PC-9 (cell line): ENCODE measurements around the gene CRYL1. TPM values are rescaled to one million over a fixed set of nuclear protein-coding genes. Genes with fewer than 3 reads are reported as not detected.

Experiments
- BruUV-seq: library from RNA; stranded (reverse); fragments of 400-500 nt; replicated peaks from 2 replicates; lab custom pipeline; 2021; lab: Mats Ljungman, UMichigan
- CTCF ChIA-PET: fragments of 300-600 bp; sonication (Branson Sonifier 250); formaldehyde crosslinking; loops from one replicate; lab custom pipeline; 2022; ENCODE audit warnings: antibody characterized with exemption; lab: Charles Lee
- POLR2A ChIA-PET: fragments of 300-600 bp; sonication (Branson Sonifier 250); formaldehyde crosslinking; loops from one replicate; lab custom pipeline; 2022; ENCODE audit warnings: antibody characterized with exemption; ENCODE audit not compliant: unreplicated experiment; lab: Charles Lee
- DNase-seq, 2 experiments: peaks; one replicate each; pipeline versions ENCODE4 v3.0.0 to v3.0.0-alpha.2; 2015 to 2022; ENCODE audit warnings: mixed read lengths in 1 of 2
- H2AFZ ChIP-seq: fragments of 200-600 bp; sonication (generic); 2 replicates; pipeline ENCODE4 v1.8.1; 2017; ENCODE audit warnings: antibody characterized with exemption
- H3F3A ChIP-seq: fragments of 200-600 bp; sonication (generic); 2 replicates; pipeline ENCODE4 v1.8.1; 2017; ENCODE audit warnings: antibody characterized with exemption, mild to moderate bottlenecking, low read depth; ENCODE audit not compliant: insufficient read depth
- H3K27ac ChIP-seq: fragments of 200-600 bp; sonication (generic); 2 replicates; pipeline ENCODE4 v1.6.1; 2016; ENCODE audit warnings: mixed run types
- H3K27me3 ChIP-seq: fragments of 200-600 bp; sonication (generic); 2 replicates; pipeline ENCODE4 v1.6.1; 2016; ENCODE audit warnings: low read depth, mixed run types; ENCODE audit not compliant: insufficient read depth
- H3K36me3 ChIP-seq: fragments of 200-600 bp; sonication (generic); 2 replicates; pipeline ENCODE4 v1.6.1; 2016; ENCODE audit warnings: low read depth, mixed run types
- H3K4me1 ChIP-seq: fragments of 200-600 bp; sonication (generic); replicated peaks from 2 replicates; pipeline ENCODE4 v1.6.1; 2016; ENCODE audit warnings: mixed run types; ENCODE audit not compliant: insufficient read depth
- H3K4me2 ChIP-seq: fragments of 200-600 bp; sonication (generic); 2 replicates; pipeline ENCODE4 v1.6.1; 2017; ENCODE audit warnings: mixed run types
- H3K4me3 ChIP-seq: fragments of 200-600 bp; sonication (generic); 2 replicates; pipeline ENCODE4 v1.6.1; 2016; ENCODE audit warnings: mixed run types
- H3K79me2 ChIP-seq: fragments of 200-600 bp; sonication (generic); 2 replicates; pipeline ENCODE4 v1.6.1; 2017; ENCODE audit warnings: low read depth, mixed run types
- H3K9me2 ChIP-seq: fragments of 200-600 bp; sonication (generic); 2 replicates; pipeline ENCODE4 v1.8.1; 2017; ENCODE audit warnings: mild to moderate bottlenecking; ENCODE audit not compliant: insufficient read depth
- H3K9me3 ChIP-seq: fragments of 200-600 bp; sonication (generic); 2 replicates; pipeline ENCODE4 v1.8.1; 2016; ENCODE audit warnings: low read depth; ENCODE audit not compliant: insufficient read depth
- H4K20me1 ChIP-seq: fragments of 200-600 bp; sonication (generic); 2 replicates; pipeline ENCODE4 v1.8.1; 2017; ENCODE audit not compliant: insufficient read depth
- CTCF ChIP-seq: fragments of 200-600 bp; sonication (generic); conservative IDR thresholded peaks from 2 replicates; pipeline ENCODE4 v1.6.1; 2017; ENCODE audit warnings: mixed run types, antibody characterized with exemption, mild to moderate bottlenecking, moderate library complexity
- EZH2 ChIP-seq: fragments of 200-600 bp; sonication (generic); IDR thresholded peaks from 2 replicates; pipeline ENCODE4 v1.8.0; 2017; ENCODE audit warnings: antibody characterized with exemption, low read depth
- intact Hi-C: fragments of 100-400 bp; cut with micrococcal nuclease; formaldehyde crosslinking; loops from one replicate; pipeline ENCODE4 v1.10.0; 2022; ENCODE audit not compliant: unreplicated experiment
- total RNA-seq: library from RNA; stranded (reverse); gene quantifications from 2 replicates; pipeline ENCODE4 v1.2.3, GENCODE V29; 2021

The CRYL1 gene
- total RNA-seq, 1 experiment from 2014 or later = 8.7 TPM

DNA sequence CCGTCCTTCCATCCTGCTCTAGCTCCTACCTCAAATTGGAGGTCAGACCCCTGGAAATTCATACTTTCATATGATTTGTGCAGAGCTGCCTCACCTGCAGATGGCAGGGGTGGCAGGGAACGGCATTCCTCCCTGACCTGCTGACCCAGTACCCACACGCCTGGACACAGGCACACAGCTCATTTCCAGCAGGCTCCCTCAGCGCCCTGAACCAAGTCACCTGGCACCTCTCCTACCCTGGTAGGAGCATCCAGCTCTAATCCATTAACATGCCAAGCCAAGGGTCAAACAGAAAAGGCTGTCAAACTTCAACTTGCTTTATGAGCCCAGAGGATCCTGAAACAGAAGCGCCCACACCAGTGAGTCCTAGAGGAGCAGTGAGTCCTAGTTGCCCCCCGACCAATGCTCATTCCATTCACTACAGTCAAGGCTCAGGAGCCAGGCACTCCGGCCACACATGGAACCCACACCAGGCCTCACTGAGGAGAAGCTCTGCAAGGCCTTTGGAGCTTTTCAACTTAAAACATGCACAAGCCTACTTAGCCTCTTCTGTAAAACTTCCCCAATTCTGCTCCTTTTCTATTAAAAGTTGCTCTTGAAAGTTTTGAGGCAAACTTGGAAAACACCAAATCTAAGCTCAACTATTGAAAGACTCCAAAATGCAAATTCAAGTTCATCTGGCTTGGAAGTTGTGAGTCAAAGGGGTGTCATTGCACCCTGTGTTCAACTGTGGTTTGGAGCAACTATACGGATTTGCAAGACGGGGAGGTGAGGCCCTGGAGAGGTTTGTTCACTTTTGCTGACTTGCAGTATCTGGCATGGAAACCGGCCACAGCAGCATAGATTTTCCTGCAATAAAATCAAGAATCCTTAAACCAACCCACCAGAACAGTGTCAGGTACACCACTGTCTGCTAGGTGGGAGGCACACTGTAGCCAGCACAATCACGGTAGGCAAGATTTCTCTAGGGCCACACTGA lies 96.7 kb downstream of the CRYL1 start:
- no peak overlapping the region for H3K27ac ChIP-seq
- H2AFZ ChIP-seq = no peak overlapping the region
- peak in 1 of 2 experiments; percentile 29 for DNase-seq
- CTCF ChIA-PET = no interaction called here
- H4K20me1 ChIP-seq = no peaks in the 10 kb centered on the region
- TF ChIP-seq EZH2 (no peak), CTCF (no peak)
- POLR2A ChIA-PET = no interaction called here
- no peaks in the 10 kb centered on the region for H3K4me1 ChIP-seq
- no peak overlapping the region for H3K4me2 ChIP-seq
- H3K79me2 ChIP-seq = no peaks in the 10 kb centered on the region
- H3K27me3 ChIP-seq = no peaks in the 10 kb centered on the region
- H3K9me2 ChIP-seq = no peaks in the 10 kb centered on the region
- no peaks in the 10 kb centered on the region for H3K36me3 ChIP-seq
- H3K4me3 ChIP-seq = no peak overlapping the region
- H3F3A ChIP-seq = no peaks in the 10 kb centered on the region
- no TSS peak for BruUV-seq
- intact Hi-C loops = no loop called here
- no peaks in the 10 kb centered on the region for H3K9me3 ChIP-seq

DNA sequence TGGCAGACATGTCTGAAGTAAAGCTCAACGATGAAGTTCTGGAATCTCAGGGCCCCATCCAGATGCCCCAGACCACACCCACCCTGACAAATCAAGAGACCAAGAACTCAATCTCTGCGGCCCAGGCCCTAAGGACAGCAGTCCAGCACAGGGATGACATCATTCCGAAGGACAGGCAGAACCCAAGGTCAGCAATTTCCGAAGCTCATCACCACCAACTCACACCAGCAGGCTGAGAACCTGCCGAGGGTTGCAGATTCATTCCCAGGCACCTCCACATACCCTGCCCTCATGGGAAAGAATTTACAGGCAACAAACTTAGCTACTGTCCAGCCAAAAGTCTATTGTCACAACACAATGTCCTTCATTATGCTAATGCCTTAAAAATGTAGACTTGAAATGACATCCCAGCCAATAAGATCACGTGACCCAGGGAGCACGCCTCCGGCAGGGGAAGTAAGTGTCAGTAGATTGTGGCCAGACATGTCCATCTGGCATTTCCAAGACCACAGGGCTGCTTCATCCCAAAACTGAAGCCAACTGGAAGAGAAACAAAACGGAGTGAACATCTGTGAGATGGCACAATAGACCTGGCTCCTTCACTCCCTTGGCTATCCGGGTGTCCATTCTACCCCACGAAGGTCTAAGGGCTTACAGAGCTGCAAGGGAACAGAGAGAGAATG lies 98.8 kb downstream of the CRYL1 start:
- no peaks in the 10 kb centered on the region for H3K4me1 ChIP-seq
- no peaks in the 10 kb centered on the region for H3K36me3 ChIP-seq
- no peak overlapping the region for H3K4me2 ChIP-seq
- intact Hi-C loops = loop anchor here (1.0 kb wide), 1 partner anchor 38 kb away; no protein-coding TSS in a partner anchor
- H2AFZ ChIP-seq = no peak overlapping the region
- H3K27ac ChIP-seq = no peak overlapping the region
- H4K20me1 ChIP-seq = no peaks in the 10 kb centered on the region
- H3K27me3 ChIP-seq = no peaks in the 10 kb centered on the region
- H3K9me2 ChIP-seq = no peaks in the 10 kb centered on the region
- CTCF ChIA-PET = no interaction called here
- no peak overlapping the region for H3K4me3 ChIP-seq
- DNase-seq = no peak
- TF ChIP-seq EZH2 (no peak), CTCF (no peak)
- POLR2A ChIA-PET = no interaction called here
- no peaks in the 10 kb centered on the region for H3K79me2 ChIP-seq
- H3K9me3 ChIP-seq = no peaks in the 10 kb centered on the region
- peaks cover 6% of the 10 kb centered on the region; the same call in 1 of the 2 replicates for H3F3A ChIP-seq
- BruUV-seq = no TSS peak

DNA sequence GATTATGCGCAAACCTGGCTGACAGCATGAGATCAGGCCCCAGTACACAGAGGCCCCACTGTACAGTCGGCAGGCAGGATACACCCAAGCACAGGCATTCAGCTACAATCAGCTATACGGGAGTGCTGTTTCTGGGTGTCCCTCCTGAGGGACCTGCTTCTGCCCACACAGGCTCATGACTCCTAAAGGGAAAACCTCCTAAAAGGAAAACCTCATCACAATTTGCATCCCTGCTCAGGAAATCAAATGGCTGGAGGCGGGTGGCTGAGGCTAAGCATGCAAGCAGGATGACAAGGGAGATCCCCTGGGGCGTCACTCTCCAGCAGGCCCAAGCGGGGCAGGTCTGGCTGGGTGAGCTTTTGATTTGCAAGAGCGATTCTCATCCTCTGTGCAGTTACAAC lies 99.8 kb downstream of the CRYL1 start:
- no TSS peak for BruUV-seq
- POLR2A ChIA-PET = no interaction called here
- Histone ChIP-seq H3K9me2 (no peaks in the 10 kb centered on the region), H4K20me1 (no peaks in the 10 kb centered on the region), H3K36me3 (no peaks in the 10 kb centered on the region), H3K27ac (no peak overlapping the region), H3K4me3 (no peak overlapping the region), H3K9me3 (no peaks in the 10 kb centered on the region), H3K4me2 (no peak overlapping the region), H2AFZ (no peak overlapping the region), H3K27me3 (no peaks in the 10 kb centered on the region), H3K79me2 (no peaks in the 10 kb centered on the region), H3F3A (peaks cover 6% of the 10 kb centered on the region; the same call in 1 of the 2 replicates), H3K4me1 (peaks cover 8% of the 10 kb centered on the region)
- peak in 1 of 2 experiments; percentile 26 for DNase-seq
- intact Hi-C loops = loop anchor here (1.0 kb wide), 1 partner anchor 39 kb away; no protein-coding TSS in a partner anchor
- CTCF ChIA-PET = no interaction called here
- TF ChIP-seq EZH2 (no peak), CTCF (no peak)
